ENCODE results near the gene MYO7B.

DNA sequence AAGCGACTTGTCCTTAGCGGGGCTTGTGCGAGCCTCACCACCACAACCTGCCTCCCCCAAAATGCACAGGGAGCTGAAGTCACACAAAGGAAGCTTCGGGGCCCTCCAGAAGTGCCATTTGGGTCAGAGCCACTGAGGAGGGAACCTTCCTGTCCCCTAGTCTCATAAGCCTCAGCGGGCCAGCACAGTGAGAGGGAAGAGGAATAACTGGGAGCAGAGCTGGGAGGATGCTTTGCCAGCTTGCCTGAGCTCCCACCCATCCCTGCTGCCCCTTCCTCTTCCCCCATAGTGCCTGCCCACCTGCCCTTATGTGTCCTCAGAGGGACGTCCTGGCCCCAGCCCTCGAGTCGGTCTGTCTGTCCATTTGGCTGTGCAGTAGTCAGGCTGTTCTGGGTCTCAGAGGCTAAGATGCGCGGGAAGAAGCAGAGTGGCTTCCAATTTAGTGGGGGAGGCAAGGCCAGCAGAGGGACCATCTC lies 58.7 kb downstream of the MYO7B start:
- TF ChIP-seq, protein P1, sequence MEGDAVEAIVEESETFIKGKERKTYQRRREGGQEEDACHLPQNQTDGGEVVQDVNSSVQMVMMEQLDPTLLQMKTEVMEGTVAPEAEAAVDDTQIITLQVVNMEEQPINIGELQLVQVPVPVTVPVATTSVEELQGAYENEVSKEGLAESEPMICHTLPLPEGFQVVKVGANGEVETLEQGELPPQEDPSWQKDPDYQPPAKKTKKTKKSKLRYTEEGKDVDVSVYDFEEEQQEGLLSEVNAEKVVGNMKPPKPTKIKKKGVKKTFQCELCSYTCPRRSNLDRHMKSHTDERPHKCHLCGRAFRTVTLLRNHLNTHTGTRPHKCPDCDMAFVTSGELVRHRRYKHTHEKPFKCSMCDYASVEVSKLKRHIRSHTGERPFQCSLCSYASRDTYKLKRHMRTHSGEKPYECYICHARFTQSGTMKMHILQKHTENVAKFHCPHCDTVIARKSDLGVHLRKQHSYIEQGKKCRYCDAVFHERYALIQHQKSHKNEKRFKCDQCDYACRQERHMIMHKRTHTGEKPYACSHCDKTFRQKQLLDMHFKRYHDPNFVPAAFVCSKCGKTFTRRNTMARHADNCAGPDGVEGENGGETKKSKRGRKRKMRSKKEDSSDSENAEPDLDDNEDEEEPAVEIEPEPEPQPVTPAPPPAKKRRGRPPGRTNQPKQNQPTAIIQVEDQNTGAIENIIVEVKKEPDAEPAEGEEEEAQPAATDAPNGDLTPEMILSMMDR (IDR thresholded peaks at IDR 0.05; ENCODE audit: low read length), result no peak
- TF ChIP-seq EZH2 (optimal IDR thresholded peaks at IDR 0.05; ENCODE audit: low read depth, low read length) (no peak), EZH2phosphoT487 (IDR thresholded peaks at IDR 0.05; ENCODE audit: low read length) (no peak)
